IgD-negative memory B cell (primary cell): Measurements from ENCODE around the gene UPF2. TPM values are rescaled to one million over a fixed set of nuclear protein-coding genes. Genes with fewer than 3 reads are reported as not detected.

Experiments
- H3K27ac Mint-ChIP-seq, 3 donors: one replicate each; pipeline ENCODE4 v1.8.0; 2020 to 2022; ENCODE audit warnings: mild to moderate bottlenecking in 3 of 3, mixed read lengths in 3 of 3, moderate library complexity in 1 of 3
- H3K27me3 Mint-ChIP-seq: one replicate; pipeline ENCODE4 v1.8.0; 2021; ENCODE audit warnings: mixed read lengths
- H3K36me3 Mint-ChIP-seq: one replicate; pipeline ENCODE4 v1.8.0; 2020; ENCODE audit warnings: mild to moderate bottlenecking, mixed read lengths
- H3K4me1 Mint-ChIP-seq, 3 donors: one replicate each; pipeline ENCODE4 v1.8.0; 2020 to 2022; ENCODE audit warnings: mixed read lengths in 3 of 3, mild to moderate bottlenecking in 1 of 3
- H3K4me3 Mint-ChIP-seq, 4 donors: one replicate each; pipeline ENCODE4 v1.8.0; 2020 to 2022; ENCODE audit warnings: mild to moderate bottlenecking in 4 of 4, mixed read lengths in 4 of 4, moderate library complexity in 3 of 4
- H3K9me3 Mint-ChIP-seq, 3 donors: one replicate each; pipeline ENCODE4 v1.8.0; 2020 to 2021; ENCODE audit warnings: mixed read lengths in 3 of 3, mild to moderate bottlenecking in 1 of 3
- polyA plus RNA-seq: library from polyadenylated mRNA; unstranded; fragments of 300-500 nt; fragmentation: Illumina TruSeq; gene quantifications from one replicate; pipeline ENCODE4 v1.2.3, GENCODE V29; 2021

The UPF2 gene
- polyA plus RNA-seq, 1 donor from 2014 or later: 32.2 TPM

DNA sequence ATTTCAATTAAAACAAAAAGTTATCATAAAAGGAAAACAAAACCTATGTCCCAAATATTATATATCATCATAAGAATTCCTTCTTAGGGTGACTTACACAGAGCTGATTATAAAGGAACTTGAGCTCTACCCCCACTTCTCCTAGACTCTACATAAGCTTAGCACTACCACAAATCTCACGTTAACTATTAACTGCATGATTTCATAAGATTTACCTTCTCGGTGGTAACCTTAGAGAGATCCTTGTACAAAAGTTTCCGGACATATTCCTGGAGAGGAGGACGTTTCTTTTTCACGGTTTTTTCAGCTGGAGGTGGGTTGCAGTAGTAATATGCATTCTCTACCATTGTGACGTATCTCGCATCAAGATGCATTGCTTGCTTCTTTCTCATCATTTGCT is 83.7 kb downstream of the UPF2 start:
- no peaks in the 10 kb centered on the region for H3K4me1 Mint-ChIP-seq
- H3K9me3 Mint-ChIP-seq: no peaks in the 10 kb centered on the region
- H3K27ac Mint-ChIP-seq: no peak overlapping the region
- no peaks in the 10 kb centered on the region for H3K27me3 Mint-ChIP-seq
- no peak overlapping the region for H3K4me3 Mint-ChIP-seq
- H3K36me3 Mint-ChIP-seq: peaks cover 9% of the 10 kb centered on the region

DNA sequence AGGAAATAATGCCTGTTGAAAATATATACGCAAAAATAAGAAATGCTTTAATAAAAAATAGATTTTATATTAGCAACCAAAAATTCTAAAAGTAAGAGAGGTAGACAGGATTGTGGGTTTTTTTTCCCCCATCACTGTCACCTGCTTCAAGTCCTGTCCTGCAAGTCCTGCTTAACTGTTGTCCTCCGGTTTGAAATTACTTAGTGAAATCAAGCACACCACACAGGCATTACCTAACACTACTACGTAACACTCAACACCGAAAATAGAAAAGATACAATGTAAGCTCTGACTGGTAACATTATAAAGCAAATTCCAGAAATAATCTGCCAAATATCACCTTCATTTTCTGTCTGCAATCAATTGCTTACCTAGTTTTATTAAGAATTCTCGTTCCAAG is 90.9 kb downstream of the UPF2 start:
- Mint-ChIP-seq H3K27me3 (no peaks in the 10 kb centered on the region), H3K9me3 (peaks cover 0 to 5% (median 2%) of the 10 kb centered on the region in 3 donors), H3K4me1 (peaks cover 6 to 16% (median 8%) of the 10 kb centered on the region in 3 donors), H3K36me3 (peaks cover 13% of the 10 kb centered on the region), H3K27ac (no peak overlapping the region), H3K4me3 (no peak overlapping the region)

DNA sequence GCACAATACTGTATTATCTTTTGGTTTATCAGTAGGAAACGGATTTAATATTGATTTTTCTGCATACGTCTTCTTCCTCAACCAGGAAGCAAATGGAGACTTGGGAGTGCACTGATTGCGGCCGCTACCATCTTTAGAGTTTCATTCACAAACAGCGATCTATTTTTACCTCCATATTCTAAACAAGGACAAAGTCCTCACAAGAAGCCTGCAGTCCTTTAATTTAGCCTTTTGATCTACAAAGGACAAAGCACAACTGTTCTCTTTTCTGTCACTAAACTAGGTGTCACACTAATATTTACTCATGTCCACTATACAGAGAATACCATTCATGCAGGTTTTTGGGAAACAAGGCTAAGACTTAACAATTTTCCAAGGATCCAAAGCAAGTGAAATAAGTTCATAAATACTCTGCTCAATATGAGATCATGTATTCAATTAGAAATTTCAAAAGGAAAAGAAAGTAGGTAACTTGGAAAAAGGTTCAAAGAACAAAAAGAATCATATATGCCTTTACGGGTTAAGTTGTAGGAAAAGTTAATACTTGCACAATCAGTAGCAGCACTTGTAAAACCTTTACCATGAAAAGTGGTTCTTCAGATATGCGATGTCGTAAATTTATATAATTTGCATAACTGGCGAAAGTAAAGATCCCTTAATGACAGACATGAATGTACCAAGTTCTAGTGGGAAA is 92.1 kb downstream of the UPF2 start:
- H3K4me1 Mint-ChIP-seq: peaks cover 6 to 16% (median 10%) of the 10 kb centered on the region in 3 donors
- H3K27me3 Mint-ChIP-seq: no peaks in the 10 kb centered on the region
- H3K4me3 Mint-ChIP-seq: no peak overlapping the region
- H3K36me3 Mint-ChIP-seq: peaks cover 13% of the 10 kb centered on the region
- peaks cover 0 to 5% (median 2%) of the 10 kb centered on the region in 3 donors for H3K9me3 Mint-ChIP-seq
- no peak overlapping the region for H3K27ac Mint-ChIP-seq

GRCh38 chr10:11949152-11949551 is 93.5 kb downstream of the UPF2 start:
- peaks cover 0 to 5% (median 2%) of the 10 kb centered on the region in 3 donors for H3K9me3 Mint-ChIP-seq
- peaks cover 13% of the 10 kb centered on the region for H3K36me3 Mint-ChIP-seq
- H3K4me1 Mint-ChIP-seq: peaks cover 6 to 16% (median 10%) of the 10 kb centered on the region in 3 donors
- no peaks in the 10 kb centered on the region for H3K27me3 Mint-ChIP-seq
- H3K4me3 Mint-ChIP-seq: peak overlapping the region in 1 of 4 donors; percentile 0
- peak overlapping the region in 2 of 3 donors; percentile 1 to 2 for H3K27ac Mint-ChIP-seq

DNA sequence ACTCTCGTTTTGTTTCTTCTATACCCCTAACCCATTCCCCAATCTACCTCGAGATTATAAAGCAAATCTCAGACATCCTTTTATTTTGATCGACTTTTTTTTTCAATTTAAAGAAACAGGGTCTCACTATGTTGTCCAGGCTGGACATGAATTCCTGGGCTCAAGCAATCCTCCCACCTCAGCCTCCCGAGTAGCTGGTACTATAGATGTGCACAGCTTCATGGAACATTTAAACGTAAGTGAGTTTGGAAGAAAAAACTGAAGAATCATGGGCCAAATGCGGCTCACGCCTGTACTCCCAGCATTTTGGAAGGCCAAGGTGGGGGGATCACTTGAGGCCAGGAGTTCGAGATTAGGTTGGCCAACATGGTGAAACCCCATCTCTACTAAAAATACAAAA is 96.0 kb downstream of the UPF2 start:
- peaks cover 15% of the 10 kb centered on the region for H3K36me3 Mint-ChIP-seq
- no peaks in the 10 kb centered on the region for H3K27me3 Mint-ChIP-seq
- peaks cover 0 to 5% (median 2%) of the 10 kb centered on the region in 3 donors for H3K9me3 Mint-ChIP-seq
- peaks cover 6 to 16% (median 10%) of the 10 kb centered on the region in 3 donors for H3K4me1 Mint-ChIP-seq
- no peak overlapping the region for H3K4me3 Mint-ChIP-seq
- no peak overlapping the region for H3K27ac Mint-ChIP-seq

- H3K36me3 Mint-ChIP-seq: no peaks in the 10 kb centered on the region
Measured at GRCh38 chr10:11936389-11937152, 106.0 kb downstream of the UPF2 start.

DNA sequence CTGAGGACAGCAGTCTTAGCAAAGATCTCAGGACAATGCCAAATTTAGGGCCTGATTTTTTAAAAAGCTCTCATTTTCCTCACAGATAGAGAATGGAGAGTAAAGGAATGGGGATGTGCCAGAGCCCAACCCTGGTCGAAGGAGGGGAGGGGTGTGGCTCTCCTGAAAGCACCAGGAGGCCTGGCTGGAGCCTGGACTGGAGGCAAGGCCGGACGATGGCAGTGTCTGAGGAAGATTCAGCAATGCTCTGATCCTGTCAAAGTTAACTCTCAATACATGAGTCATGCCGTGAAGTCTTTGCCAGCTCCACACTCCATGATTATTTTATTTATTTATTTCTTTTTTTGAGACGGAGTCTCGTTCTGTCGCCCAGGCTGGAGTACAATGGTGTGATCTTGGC is 108.3 kb downstream of the UPF2 start:
- Mint-ChIP-seq H3K36me3 (peaks cover 2% of the 10 kb centered on the region), H3K4me1 (no peaks in the 10 kb centered on the region), H3K4me3 (no peak overlapping the region), H3K9me3 (no peaks in the 10 kb centered on the region), H3K27ac (no peak overlapping the region), H3K27me3 (no peaks in the 10 kb centered on the region)

More at GRCh38 chr10:11936389-11937152, 106.0 kb downstream of the UPF2 start:
- no peaks in the 10 kb centered on the region for H3K9me3 Mint-ChIP-seq
- H3K4me3 Mint-ChIP-seq: no peak overlapping the region
- no peaks in the 10 kb centered on the region for H3K4me1 Mint-ChIP-seq
- peak overlapping the region in 2 of 3 donors; percentile 2 to 6 for H3K27ac Mint-ChIP-seq
- no peaks in the 10 kb centered on the region for H3K27me3 Mint-ChIP-seq

DNA sequence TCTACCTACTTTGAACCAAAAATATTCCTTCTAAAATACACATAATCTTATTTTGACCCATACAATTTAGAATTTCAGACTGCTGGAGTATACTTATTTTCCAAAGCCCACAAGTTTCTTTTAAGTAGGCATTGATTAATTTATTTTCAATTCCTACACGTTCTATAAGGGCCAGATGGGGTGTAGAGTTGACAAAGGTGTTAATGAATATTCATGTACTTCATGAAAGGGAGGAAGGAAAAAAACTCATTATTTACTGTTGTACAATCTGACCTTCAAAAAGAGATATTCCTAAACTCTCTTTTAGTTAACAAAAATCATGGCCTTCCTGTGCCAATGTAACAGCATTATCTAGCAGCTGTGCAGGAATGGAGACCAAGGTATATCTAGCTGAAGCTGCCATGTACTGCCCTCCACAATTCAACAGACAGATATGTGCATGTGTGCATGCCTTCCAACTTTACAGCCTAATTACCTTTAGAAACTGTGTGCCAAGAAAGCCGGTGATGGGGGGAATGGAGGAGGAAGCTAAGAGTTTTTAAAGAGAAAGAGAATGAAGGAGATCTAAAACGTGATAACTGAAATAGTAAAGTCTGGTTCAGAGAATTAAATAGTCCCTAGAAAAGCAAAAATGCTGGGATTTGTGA is 108.9 kb downstream of the UPF2 start:
- Mint-ChIP-seq H3K9me3 (no peaks in the 10 kb centered on the region), H3K27ac (no peak overlapping the region), H3K36me3 (peaks cover 4% of the 10 kb centered on the region), H3K4me3 (no peak overlapping the region), H3K27me3 (no peaks in the 10 kb centered on the region), H3K4me1 (no peaks in the 10 kb centered on the region)

GRCh38 chr10:11931038-11931437 is 111.6 kb downstream of the UPF2 start:
- no peak overlapping the region for H3K4me3 Mint-ChIP-seq
- H3K27ac Mint-ChIP-seq: no peak overlapping the region
- no peaks in the 10 kb centered on the region for H3K9me3 Mint-ChIP-seq
- H3K36me3 Mint-ChIP-seq: peaks cover 7% of the 10 kb centered on the region
- H3K4me1 Mint-ChIP-seq: no peaks in the 10 kb centered on the region
- H3K27me3 Mint-ChIP-seq: no peaks in the 10 kb centered on the region

GRCh38 chr10:11930312-11930978 is 112.2 kb downstream of the UPF2 start:
- H3K27ac Mint-ChIP-seq: no peak overlapping the region
- H3K4me1 Mint-ChIP-seq: no peaks in the 10 kb centered on the region
- peaks cover 11% of the 10 kb centered on the region for H3K36me3 Mint-ChIP-seq
- no peak overlapping the region for H3K4me3 Mint-ChIP-seq
- no peaks in the 10 kb centered on the region for H3K27me3 Mint-ChIP-seq
- no peaks in the 10 kb centered on the region for H3K9me3 Mint-ChIP-seq

DNA sequence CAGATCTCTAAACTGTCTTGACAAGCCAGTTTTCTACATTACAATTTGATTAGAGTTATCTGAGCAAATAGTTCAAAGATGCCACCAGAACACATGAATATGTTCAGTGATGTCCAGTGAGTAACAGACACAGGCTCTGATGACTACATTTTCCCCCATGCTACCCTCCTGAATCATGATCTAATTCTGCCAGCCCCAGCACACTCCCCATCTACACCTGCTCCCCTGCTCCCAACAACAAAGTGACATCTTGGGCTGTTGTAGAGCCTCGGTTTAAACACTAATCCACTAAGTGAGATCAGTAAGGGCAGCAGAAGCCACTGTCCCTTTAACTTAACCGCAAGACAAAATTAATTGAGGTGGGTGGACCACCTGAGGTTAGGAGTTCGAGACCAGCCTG is 114.9 kb downstream of the UPF2 start:
- Mint-ChIP-seq H3K9me3 (no peaks in the 10 kb centered on the region), H3K27me3 (no peaks in the 10 kb centered on the region), H3K4me3 (no peak overlapping the region), H3K36me3 (peaks cover 13% of the 10 kb centered on the region), H3K4me1 (no peaks in the 10 kb centered on the region), H3K27ac (no peak overlapping the region)

GRCh38 chr10:11921800-11922392 is 120.7 kb downstream of the UPF2 start:
- H3K27me3 Mint-ChIP-seq: no peaks in the 10 kb centered on the region
- no peak overlapping the region for H3K27ac Mint-ChIP-seq
- no peaks in the 10 kb centered on the region for H3K4me1 Mint-ChIP-seq
- H3K9me3 Mint-ChIP-seq: no peaks in the 10 kb centered on the region
- no peak overlapping the region for H3K4me3 Mint-ChIP-seq
- H3K36me3 Mint-ChIP-seq: peaks cover 18% of the 10 kb centered on the region

DNA sequence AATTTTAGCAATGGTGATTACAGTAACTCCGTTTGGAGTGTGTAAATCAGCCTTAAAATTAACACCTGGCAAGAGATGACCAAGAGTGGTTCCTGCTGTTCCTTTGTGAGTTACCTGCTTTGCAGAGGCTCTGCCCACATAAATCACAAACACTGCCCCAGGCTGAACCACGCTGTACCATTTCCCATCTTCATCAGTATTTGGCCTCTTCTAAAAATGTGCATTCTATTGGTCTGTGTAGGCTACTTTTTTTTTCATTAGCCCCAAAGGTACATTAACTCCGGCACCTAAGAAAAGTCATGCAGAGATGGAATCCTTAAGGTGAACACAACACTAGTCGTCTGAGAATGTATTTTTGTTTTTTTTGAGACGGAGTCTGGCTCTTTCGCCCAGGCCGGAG is 123.3 kb downstream of the UPF2 start:
- H3K27me3 Mint-ChIP-seq: no peaks in the 10 kb centered on the region
- no peaks in the 10 kb centered on the region for H3K4me1 Mint-ChIP-seq
- no peak overlapping the region for H3K4me3 Mint-ChIP-seq
- H3K36me3 Mint-ChIP-seq: peaks cover 9% of the 10 kb centered on the region
- H3K27ac Mint-ChIP-seq: no peak overlapping the region
- H3K9me3 Mint-ChIP-seq: no peaks in the 10 kb centered on the region

- Mint-ChIP-seq H3K4me3 (no peak overlapping the region), H3K36me3 (peaks cover 9% of the 10 kb centered on the region), H3K27me3 (no peaks in the 10 kb centered on the region), H3K9me3 (no peaks in the 10 kb centered on the region), H3K4me1 (no peaks in the 10 kb centered on the region), H3K27ac (no peak overlapping the region)
Measured at GRCh38 chr10:11918384-11918783, 124.2 kb downstream of the UPF2 start.
